HPDE6-E6E7 (cell line): ENCODE data around the gene ATAD3B.
"Not testable (repeated sequence)": the region's sequence is repeated elsewhere in the genome, so short reads cannot be mapped to it uniquely, and the experiment has no call there.

Source experiments
- DNase-seq: peaks from one replicate; pipeline ENCODE4 v3.0.0; 2011; ENCODE audit warnings: missing footprints; ENCODE audit errors: extremely low spot score

ATAD3B gene

GRCh38 chr1:1480488-1480867, 8.9 kb downstream of the ATAD3B start:
- DNase-seq, result not testable (repeated sequence)

- DNase-seq, result not testable (repeated sequence)
Measured at GRCh38 chr1:1481811-1482210, 10.2 kb downstream of the ATAD3B start.

DNA sequence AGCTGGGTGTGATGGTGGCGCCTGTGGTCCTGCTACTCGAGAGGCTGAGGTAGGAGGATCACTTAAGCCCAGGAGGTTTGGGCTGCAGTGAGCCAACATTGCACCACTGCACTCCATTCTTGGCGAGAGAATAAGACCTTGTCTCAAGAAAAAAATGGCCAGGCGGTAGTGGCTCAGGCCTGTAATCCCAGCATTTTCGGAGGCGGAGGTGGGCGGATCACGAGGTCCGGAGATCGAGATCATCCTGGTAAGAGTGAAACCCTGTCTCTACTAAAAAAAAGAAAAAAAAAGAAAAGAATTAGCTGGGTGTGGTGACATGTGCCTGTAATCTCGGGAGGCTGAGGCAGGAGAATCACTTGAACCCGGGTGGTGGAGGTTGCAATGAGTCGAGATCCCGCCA, 11.3 kb downstream of the ATAD3B start:
- no peak for DNase-seq

GRCh38 chr1:1483714-1484113, 12.1 kb downstream of the ATAD3B start:
- DNase-seq, result no peak

- DNase-seq, result not testable (repeated sequence)
Measured at GRCh38 chr1:1484976-1485750, 13.6 kb downstream of the ATAD3B start.

GRCh38 chr1:1485755-1486317, 14.3 kb downstream of the ATAD3B start:
- DNase-seq, result not testable (repeated sequence)

DNA sequence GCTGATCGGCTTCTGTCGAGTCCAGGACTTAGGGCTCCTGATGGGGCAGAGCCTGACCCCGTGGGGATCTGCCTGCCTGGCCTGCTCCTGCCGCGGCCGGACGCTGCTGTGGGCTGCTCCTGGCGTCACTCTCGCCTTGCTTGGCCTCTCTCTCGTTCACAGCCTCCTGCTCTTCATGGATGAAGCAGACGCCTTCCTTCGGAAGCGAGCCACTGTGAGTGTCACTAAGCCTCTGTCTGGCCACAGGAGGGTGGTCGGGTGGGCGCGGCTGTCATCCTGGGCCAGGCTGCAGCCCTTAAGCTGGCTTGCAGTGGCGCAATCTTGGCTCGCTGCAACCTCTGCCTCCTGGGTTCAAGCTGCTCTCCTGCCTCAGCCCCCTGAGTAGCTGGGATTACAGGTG, 16.1 kb downstream of the ATAD3B start:
- DNase-seq, result no peak

GRCh38 chr1:1489231-1489630, 17.7 kb downstream of the ATAD3B start:
- no peak for DNase-seq

DNA sequence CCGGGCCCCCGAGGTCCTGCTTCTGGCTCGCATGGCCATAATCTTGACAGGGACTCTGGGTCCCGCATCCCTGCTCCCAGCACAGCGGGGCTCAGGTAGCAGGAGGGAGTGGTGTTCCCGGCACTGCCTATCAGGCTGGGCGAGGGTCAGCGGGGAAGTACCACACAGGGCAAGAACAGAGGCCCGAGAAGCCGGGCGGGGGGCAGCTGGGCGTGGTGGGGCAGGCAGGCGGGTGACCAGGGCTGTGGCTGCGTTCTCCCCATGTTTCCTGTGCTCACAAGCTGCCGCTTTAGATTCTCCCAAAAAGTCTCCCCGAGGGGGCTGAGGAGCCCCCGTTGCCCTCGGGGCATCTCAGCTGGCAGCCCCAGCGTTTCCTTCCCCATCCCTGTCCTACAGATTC, 18.3 kb downstream of the ATAD3B start:
- no peak for DNase-seq

DNA sequence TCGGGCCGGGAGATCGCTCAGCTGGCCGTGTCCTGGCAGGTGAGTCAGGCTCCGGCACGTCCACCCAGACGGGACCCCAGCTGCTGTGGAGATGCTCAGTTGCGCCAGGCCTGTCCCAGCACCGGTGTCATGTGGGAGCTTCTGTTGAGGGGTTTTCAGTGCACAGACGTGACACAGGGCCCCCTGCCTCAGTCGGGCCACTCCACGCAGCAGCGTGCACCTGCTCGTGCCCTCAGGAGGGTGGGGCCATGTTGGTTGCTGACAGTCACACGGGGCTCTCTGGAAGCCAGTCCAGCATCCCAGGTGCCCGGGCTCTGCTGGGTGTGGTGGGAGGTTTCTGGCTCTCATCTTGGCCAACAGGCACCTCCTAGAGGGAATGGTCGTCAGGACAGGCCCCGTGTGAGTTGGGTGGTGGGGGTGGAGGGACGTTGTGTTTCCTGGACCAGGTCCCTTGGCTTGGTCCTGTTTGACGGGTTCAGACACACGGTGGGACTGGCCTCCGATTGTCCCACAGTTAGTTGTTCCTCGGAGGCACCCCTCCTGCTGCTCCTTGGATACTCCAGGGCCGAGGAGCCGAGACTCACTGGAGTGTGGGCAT, 19.2 kb downstream of the ATAD3B start:
- DNase-seq, result no peak

DNA sequence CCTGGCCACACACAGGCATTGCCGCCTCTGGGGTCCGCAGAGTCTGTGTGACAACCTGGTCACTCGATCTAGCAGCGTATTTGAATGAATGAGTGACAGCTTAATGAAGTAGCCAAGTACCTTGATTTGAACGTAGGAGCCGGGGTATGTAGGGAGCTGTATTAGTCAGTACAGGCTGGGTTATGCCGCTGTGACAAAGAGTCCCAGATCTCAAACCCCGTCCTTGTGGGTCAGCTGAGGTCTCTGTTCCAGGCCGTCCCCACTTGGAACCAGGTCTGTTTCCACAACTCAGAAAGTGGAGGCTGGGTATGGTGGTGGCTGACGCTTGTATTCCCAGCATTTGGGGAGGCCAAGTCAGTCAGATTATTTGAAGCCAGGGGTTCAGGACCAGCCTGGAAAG, 20.0 kb downstream of the ATAD3B start:
- DNase-seq, result no peak

DNA sequence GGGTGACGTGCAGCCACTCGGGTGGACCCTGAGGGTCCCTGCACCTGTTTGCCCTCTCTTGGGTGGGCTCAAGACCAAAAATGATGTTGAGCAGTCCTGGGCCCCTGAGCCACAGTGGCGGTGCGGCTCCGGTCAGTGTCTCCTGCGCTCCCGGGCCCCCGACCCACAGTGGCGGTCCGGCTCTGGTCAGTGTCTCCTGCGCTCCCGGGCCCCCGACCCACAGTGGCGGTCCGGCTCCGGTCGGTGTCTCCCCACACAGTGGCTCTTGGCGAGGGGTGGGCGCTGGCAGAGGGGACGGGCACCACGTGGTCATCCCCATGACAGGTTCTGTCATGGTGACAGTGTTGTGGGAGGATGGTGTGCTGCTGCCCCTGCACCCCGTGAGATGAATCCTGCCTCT, 22.7 kb downstream of the ATAD3B start:
- not testable (repeated sequence) for DNase-seq

- DNase-seq, result not testable (repeated sequence)
Measured at GRCh38 chr1:1495461-1495975, 24.0 kb downstream of the ATAD3B start.

- DNase-seq, result not testable (repeated sequence)
Measured at GRCh38 chr1:1504777-1505365, 33.3 kb downstream of the ATAD3B start.

- DNase-seq, result not testable (repeated sequence)
Measured at GRCh38 chr1:1505366-1505798, 33.8 kb downstream of the ATAD3B start.

DNA sequence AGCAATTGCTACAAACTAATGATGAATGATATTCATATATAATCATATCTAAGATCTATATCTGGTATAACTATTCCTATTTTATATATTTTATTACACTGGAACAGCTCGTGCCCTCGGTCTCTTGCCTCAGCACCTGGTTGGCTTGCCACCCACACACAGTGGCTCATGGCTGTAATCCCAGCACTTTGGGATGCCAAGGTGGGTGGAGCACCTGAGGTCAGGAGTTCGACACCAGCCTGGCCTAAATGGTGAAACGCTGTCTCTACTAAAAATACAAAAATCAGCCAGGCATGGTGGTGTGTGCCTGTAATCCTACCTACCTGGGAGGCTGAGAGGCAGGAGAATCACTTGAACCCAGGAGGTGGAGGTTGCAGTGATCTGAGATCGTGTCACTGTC, 34.2 kb downstream of the ATAD3B start:
- DNase-seq, result not testable (repeated sequence)

DNA sequence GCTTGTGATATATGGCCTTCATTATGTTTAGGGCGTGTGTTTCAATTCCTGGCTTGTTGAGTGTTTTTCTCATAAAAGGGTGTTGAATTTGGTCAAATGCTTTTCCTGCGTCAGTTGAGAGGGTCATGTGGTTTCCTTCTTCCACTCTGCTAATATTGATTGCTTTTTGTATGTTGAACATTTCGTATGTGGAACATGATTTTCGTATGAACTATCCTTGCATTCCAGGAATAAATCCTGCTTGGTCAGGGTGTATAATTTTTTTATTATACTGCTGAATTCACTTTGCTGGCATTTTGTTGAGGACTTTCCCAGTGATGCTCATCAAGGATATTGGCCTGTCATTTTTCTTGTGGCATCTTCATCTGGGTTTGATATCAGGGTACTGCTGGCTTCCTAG, 35.7 kb downstream of the ATAD3B start:
- no peak for DNase-seq

GRCh38 chr1:1508775-1509464, 37.4 kb downstream of the ATAD3B start:
- not testable (repeated sequence) for DNase-seq

DNA sequence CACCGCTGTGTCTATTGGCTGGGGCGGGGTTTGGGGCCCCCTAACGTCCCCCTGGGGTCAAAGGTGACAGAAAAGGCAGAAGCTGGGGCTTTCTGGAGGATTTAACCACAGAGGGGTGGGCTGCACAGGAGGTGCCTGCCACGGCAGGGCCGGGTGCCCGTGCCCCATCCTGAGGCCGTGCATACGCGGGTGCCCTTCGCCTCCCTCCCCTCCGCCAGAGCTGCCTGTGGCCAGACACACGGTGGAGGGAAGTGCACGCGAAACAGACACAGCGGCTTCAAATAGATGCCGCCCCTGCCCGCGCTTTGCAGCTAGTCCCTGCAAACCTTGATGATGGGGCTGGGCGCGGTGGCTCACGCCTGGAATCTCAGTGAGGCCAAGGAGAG, 37.9 kb downstream of the ATAD3B start:
- DNase-seq, result not testable (repeated sequence)

GRCh38 chr1:1510912-1511532, 39.5 kb downstream of the ATAD3B start:
- DNase-seq, result no peak

GRCh38 chr1:1511533-1512285, 40.1 kb downstream of the ATAD3B start, which contains the start of gene ATAD3A:
Gene ATAD3A, plus strand, starts transcription at chr1:1512162. Its CDS starts 107 bp downstream, at chr1:1512269.
- DNase-seq, result peak; percentile 95
